Measurements from ENCODE around the gene SPRR2F. TPM values are rescaled to one million over a fixed set of nuclear protein-coding genes. Genes with fewer than 3 reads are reported as not detected.
"Not testable (repeated sequence)": the region's sequence is repeated elsewhere in the genome, so short reads cannot be mapped to it uniquely, and the experiment has no call there.

SPRR2F gene
- total and polyA plus RNA-seq, 10 donors: not detected

GRCh38 chr1:153120945-153121344 is 7.6 kb upstream of the SPRR2F start:
- TF ChIP-seq, protein P1, sequence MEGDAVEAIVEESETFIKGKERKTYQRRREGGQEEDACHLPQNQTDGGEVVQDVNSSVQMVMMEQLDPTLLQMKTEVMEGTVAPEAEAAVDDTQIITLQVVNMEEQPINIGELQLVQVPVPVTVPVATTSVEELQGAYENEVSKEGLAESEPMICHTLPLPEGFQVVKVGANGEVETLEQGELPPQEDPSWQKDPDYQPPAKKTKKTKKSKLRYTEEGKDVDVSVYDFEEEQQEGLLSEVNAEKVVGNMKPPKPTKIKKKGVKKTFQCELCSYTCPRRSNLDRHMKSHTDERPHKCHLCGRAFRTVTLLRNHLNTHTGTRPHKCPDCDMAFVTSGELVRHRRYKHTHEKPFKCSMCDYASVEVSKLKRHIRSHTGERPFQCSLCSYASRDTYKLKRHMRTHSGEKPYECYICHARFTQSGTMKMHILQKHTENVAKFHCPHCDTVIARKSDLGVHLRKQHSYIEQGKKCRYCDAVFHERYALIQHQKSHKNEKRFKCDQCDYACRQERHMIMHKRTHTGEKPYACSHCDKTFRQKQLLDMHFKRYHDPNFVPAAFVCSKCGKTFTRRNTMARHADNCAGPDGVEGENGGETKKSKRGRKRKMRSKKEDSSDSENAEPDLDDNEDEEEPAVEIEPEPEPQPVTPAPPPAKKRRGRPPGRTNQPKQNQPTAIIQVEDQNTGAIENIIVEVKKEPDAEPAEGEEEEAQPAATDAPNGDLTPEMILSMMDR (IDR thresholded peaks at IDR 0.05 in 8 of 11, conservative IDR thresholded peaks at IDR 0.05 in 3 of 11): no peak
- no peak for TF ChIP-seq POLR2A (IDR thresholded peaks at IDR 0.05)
- TF ChIP-seq POLR2AphosphoS5 (IDR thresholded peaks at IDR 0.05): no peak
- no peak overlapping the region for H3K4me3 ChIP-seq
- peaks cover 0 to 20% (median 0%) of the 10 kb centered on the region in 7 donors for H3K27me3 ChIP-seq (replicated peaks in 1 of 7)
- no peak for DNase-seq
- no peaks in the 10 kb centered on the region for H3K36me3 ChIP-seq
- peaks cover 2 to 34% (median 17%) of the 10 kb centered on the region in 8 donors for H3K9me3 ChIP-seq
- H3K4me1 ChIP-seq: no peaks in the 10 kb centered on the region
- no peak overlapping the region for H3K27ac ChIP-seq
- intact Hi-C loops (cut with DNase I; ENCODE audit: low total_unique reads): no loop called here

DNA sequence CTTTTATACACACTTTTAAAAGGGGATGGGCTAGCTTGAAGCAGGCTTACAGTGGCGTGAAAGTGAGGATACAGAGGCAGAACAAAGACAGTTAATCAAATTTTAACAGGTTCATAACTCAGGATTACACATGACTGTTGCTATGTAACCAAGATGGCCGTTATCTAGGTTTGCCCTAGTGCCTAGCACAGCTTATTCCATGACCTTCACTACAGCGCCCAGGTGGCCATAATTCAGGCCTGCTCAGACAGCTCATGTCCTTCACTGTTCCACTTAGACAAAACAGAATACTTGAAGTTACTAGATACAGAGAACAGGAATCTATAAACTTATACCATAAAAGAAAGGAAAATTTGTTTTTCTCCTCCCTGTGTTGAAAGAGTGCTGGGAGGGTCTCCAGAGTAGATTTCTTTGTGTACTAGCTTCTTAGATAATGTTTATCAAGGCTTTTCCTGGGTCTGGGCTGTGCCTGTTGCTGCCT is 6.2 kb upstream of the SPRR2F start:
- Histone ChIP-seq H3K36me3 (no peaks in the 10 kb centered on the region), H3K27ac (no peak overlapping the region), H3K4me3 (no peak overlapping the region), H3K27me3 (replicated peaks in 1 of 7) (peaks cover 0 to 27% (median 0%) of the 10 kb centered on the region in 7 donors), H3K9me3 (peaks cover 0 to 20% (median 3%) of the 10 kb centered on the region in 8 donors), H3K4me1 (no peaks in the 10 kb centered on the region)
- intact Hi-C loops (cut with DNase I; ENCODE audit: low total_unique reads): no loop called here
- no peak for DNase-seq
- no peak for TF ChIP-seq POLR2A (IDR thresholded peaks at IDR 0.05)
- TF ChIP-seq, protein P1 (IDR thresholded peaks at IDR 0.05 in 8 of 11, conservative IDR thresholded peaks at IDR 0.05 in 3 of 11): no peak
- no peak for TF ChIP-seq POLR2AphosphoS5 (IDR thresholded peaks at IDR 0.05)
- WGBS, 5 donors: 51 to 70% (median 56%) methylated on average over 3 of the region's 3 CpGs

DNA sequence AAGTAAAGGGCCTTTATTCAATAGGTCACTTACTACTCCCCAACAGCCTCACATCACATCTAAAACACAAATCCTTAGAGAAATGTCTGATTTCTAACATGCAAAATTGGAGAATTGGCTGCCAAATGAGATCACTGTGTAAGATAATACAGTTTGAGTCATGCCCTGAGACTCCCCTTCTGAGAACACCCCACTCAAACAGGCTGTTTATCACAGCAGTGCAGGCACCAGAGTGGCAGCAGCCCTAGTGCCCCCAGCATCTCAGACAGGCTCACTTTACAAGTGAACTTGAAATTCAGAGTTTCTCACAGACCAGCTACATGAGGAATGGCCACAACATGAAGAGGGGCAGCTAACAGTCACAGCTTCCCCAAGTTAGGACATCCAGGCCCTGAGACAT is 1.9 kb upstream of the SPRR2F start:
- H3K9me3 ChIP-seq; DNase-seq; intact Hi-C loops (cut with DNase I; ENCODE audit: low total_unique reads): not testable (repeated sequence)

GRCh38 chr1:153112454-153112853 is 862 bp downstream of the SPRR2F start:
- H3K27ac ChIP-seq; H3K4me1 ChIP-seq; H3K9me3 ChIP-seq; intact Hi-C loops (cut with DNase I; ENCODE audit: low total_unique reads); DNase-seq; H3K36me3 ChIP-seq; H3K4me3 ChIP-seq: not testable (repeated sequence)
- 80 to 85% (median 83%) methylated on average over 5 of the region's 5 CpGs for WGBS, 5 donors
- H3K27me3 ChIP-seq (replicated peaks in 1 of 7): peaks cover 0 to 17% (median 0%) of the 10 kb centered on the region in 7 donors

More for the DNA sequence above, 1.9 kb upstream of the SPRR2F start:
- not testable (repeated sequence) for H3K27ac ChIP-seq, H3K36me3 ChIP-seq, H3K4me3 ChIP-seq, H3K4me1 ChIP-seq
- H3K27me3 ChIP-seq (replicated peaks in 1 of 7): peaks cover 0 to 27% (median 0%) of the 10 kb centered on the region in 7 donors

DNA sequence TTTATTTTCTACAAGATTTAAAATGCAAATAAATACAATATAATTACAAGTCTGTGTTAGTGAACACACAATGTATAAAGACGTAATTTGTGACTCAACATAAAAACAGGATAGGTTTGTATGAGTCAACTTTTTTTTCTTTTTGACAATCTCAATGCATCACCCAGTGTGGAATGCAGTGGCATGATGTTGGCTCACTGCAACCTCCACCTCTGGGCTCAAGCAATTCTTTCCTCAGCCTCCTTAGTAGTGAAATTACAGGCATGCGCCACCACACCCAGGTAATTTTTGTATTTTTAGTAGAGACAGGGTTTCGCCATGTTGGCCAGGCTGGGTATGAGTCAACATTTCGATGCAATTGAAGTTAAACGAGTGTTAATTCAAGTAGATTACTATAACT is 13.1 kb downstream of the SPRR2F start:
- intact Hi-C loops (cut with DNase I; ENCODE audit: low total_unique reads): no loop called here
- H3K4me3 ChIP-seq: no peak overlapping the region
- 84 to 91% (median 90%) methylated on average over 5 of the region's 5 CpGs for WGBS, 5 donors
- TF ChIP-seq POLR2AphosphoS5 (IDR thresholded peaks at IDR 0.05) (no peak), POLR2A (IDR thresholded peaks at IDR 0.05) (no peak)
- TF ChIP-seq, protein P1 (IDR thresholded peaks at IDR 0.05 in 8 of 11, conservative IDR thresholded peaks at IDR 0.05 in 3 of 11): no peak
- no peak for DNase-seq
- H3K27me3 ChIP-seq (replicated peaks in 1 of 7): peaks cover 0 to 4% (median 0%) of the 10 kb centered on the region in 7 donors
- no peaks in the 10 kb centered on the region for H3K36me3 ChIP-seq
- no peak overlapping the region for H3K27ac ChIP-seq
- H3K4me1 ChIP-seq: no peaks in the 10 kb centered on the region
- H3K9me3 ChIP-seq: peaks cover 0 to 8% (median 0%) of the 10 kb centered on the region in 8 donors
